GM21381 (cell line): ENCODE data around the gene CA6.
"Not testable (repeated sequence)": the region's sequence is repeated elsewhere in the genome, so short reads cannot be mapped to it uniquely, and the experiment has no call there.

Source experiments
- ATAC-seq: cut with Tn5 transposase; IDR thresholded peaks from one replicate; pipeline ENCODE4 v1.9.1; 2021; ENCODE audit warnings: mild to moderate bottlenecking, moderate library complexity; ENCODE audit not compliant: unreplicated experiment

The CA6 gene

DNA sequence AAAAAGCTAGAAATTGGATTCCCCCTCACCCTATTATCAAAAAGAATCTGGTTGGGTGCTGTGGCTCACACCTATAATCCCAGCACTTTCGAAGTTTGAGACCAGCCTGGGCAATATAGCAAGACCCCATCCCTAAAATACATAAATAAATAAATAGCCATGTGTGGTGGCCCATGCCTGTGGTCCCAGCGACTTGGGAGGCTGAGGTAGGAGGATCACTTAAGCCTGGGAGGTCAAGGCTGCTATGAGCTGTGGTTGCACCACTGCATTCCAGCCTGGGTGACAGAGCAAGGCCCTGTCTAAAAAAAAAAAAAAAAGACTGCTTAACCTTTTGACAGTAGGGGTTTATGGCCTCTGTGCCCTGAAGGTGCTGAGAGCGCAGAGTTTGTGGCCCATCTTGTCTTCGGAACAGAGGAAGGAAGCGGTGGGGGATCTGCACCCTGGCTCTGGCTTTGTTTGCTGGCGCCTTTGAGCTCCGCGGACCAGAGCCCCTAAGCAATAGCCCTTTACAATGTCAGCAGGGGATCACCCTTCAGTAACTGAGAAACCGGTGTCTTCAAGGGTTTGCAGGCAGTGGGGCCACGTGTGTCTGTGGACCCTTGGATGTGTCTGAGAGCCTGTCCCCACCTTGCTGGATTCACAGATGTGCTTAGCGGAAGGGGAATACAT, 58.5 kb downstream of the CA6 start:
- ATAC-seq = no peak

DNA sequence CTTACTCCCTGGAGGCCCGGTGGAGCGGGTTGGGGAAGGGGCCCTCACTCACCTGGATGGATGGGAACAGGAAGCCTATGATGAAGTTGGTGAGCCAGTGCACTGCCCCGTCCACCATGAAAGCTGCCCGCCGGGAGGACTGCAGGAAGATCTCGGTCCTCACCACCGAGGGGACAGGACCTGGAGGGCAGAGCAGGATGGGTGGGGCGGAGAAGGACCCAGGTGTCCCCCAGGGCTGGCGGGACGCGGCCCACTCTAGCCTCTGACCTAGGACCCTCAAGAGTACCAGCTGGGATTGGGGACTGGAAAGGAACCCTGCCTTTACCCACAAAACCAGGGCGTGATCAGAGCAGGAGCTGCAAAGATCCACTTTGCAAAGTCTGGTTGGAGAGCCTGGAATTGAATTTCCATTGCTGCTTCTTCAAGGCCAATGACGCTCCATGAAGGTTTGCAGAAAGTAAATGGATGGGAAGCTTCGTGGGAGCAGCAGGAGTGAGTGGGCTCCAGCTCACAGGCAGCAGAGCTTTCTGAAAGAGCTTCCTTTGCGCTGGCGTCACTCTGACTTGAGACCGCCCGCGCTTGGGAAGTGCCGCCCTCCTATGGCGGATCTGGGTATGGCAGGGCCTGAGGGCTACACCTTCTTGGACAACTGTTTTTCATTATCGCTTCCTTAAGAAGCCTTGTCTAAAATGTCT, 59.2 kb downstream of the CA6 start:
- no peak for ATAC-seq

DNA sequence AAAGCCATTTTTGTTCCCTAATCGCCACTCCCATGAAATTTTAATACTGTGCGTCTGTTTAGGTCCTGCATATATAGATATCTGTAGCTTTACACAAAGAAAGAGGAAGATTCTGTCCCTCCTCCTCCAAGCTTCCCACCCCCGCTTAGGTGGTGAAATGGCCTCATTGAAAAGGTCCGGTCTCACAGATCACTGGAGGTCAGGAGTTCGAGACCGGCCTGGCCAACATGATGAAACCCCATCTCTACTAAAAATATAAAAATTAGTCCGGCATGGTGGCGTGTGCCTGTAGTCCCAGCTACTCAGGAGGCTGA, 59.7 kb downstream of the CA6 start:
- no peak for ATAC-seq

DNA sequence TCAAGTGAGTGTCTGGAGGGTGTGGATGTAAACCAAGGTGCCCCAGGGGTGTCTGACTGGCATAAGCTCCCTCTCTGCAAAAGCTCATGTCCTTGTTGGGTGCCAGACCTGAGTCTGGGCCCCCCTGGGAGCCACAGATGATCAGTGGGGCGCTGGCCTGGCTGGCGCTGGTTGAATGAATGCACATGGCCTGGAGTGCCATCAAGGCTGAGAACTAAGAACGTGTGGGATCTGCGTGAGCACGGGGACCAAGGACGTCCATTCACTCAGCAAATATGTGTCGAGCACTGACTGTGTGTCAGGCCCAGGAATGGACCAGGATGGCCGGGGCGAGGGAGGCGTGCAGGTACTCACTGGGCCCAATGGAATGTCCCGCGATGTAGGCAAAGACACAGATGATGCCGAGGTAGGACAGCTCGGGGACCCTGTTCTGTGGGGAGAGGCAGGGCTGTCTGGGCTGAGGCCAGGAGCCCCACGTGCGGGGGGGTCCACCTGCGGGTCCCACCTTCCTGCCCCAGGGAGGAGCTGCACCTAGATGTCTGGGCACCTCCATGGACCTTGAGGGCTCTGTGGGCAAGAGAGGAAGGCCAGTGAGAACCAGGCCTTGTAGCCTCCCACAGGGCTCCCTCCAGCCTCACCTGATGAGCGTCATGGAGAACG, 61.4 kb downstream of the CA6 start:
- ATAC-seq = no peak

DNA sequence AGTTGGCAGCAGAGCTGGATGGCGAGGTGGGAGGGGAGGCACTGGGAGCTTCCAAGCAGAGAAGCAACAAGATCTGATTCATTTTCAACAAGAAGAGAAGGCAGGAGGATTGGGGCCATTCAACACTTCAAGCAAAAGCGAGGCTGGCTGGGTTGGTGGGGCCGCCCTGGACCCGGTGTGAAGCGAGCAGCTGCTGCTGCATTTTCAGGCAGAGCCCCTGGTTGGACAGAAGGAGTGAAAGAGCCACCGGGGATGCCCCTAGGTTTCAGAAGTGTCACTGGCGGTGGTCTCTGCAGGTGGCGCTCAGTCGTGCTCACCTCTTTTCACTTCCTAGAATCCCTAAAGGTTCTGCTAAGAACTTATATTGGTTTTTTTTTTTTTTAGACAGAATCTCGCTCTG, 62.6 kb downstream of the CA6 start:
- ATAC-seq = no peak

DNA sequence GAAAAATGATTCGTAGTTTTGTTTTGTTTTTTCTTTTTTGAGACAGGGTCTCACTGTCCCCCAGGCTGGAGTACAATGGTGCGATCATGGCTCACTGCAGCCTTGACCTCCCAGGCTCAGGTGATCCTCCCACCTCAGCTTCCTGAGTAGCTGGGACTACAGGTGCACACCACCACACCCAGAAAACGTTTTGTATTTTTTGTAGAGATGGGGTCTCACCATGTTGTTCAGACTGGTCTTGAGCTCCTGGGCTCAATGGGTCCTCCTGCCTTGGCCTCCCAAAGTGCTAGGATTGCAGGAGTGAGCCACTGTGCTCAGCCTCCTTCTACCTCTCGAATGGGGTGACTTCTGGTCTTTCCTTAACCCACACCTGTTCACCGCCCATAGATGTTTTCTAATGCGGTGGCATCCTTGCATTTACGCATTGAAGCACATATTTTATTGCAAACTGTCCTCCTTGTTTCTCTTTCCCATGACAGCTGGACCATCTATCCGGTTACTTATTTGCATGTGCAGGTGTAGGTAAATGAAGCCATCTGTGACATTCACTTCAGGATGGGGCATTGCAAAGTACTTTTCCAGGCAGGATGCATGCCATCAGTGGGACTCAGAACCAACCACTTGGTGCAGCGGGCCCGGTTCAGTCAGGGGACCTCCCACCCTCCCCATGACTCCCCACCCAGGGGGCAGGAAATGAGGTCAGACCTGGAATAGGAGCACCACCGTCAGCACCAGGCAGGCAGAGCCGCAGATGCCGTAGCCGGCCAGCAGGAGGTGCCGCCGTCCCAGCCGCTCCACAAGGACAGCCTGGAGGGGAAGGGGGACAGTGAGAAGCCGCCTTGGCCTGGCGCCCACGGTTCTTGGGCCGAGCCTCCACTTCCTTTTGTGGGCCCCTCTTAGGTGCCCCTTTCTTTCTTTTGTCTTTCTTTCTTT, 64.0 kb downstream of the CA6 start:
- ATAC-seq = no peak

DNA sequence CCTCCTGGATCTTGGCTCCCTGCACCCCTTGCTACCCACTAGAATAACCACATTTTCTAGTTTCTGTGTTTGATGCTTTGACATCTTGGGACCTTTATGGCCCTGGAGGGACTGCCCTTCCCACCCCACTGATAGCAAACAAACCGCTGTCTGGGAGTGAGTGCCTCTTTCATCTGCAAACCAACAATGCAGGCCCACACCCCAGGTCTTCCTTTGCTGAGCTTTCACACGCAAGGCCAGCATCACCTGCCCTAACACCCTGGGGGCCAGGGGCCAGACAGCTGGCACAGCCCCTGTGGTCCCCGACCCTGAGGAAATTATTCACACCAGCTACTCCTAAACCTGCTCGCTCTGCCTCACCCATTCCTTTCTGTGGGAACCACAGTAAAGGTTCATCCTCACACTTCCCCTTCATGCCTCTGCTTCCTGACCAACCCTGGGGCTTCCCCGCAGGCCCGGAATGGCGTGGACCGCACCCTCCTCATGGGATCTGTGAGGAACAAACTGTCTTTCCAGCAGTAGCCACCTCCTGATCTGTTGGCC, 65.2 kb downstream of the CA6 start:
- ATAC-seq = no peak

DNA sequence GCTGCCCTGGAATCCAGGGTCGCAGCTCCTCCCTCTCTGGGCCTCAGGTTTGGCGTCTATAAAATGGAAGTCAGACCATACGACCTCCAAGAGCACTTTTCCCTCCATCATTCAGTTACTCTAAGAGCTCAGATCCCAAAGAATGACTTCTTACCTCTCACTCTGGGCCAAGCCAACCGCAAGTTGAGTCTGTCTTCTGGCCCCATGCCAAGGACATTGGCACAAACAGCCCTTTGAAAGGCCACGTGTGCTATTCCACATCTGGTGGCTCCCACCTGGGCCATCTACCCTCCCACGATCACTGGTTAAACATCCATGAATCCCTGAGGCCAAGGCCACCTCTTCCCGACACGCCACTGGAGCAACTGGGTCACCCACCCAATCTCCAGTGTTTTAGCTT, 68.2 kb downstream of the CA6 start:
- ATAC-seq = no peak

DNA sequence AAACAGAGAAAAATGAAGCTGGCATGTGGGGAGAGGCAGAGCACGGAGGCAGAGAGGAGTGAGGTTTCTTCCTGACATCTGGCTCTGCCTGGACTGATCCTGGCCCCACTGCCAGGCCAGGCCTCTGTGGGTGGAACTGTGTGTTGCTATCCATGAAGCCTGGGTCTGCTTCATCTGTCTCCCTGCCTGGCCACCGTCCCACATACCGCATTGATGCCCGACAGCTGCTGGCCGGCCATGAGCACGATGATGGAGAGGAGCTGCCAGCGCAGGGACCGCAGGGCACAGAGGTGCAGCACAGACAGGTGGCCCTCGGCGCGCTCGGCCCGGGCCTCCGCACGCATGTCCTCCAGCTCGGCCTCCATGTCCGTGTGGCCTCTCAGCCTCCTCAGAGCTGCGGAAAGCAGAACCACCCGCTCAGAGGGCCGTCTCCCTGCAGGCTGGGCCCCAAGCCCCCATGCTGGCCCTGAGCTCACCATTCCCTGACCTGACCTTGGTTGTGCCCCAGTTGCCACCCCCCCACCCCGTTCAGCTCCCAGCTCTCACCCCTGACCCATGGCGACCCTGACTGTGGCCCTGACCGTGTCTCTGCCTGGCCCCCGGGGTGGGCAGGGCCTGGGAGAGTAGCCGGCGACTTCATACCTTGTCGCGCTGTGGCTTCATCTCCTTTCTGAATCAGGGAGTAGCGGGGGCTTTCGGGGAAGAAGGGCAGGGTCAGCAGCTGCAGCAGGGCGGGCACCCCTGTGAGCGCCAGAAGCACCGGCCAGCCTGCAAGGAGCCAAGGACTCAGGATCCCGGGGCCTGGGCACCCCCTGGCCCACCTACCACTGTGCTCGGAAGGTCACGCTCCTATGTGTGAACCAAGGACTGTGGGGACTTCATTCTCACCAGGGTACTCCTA, 69.1 kb downstream of the CA6 start:
- no peak for ATAC-seq

DNA sequence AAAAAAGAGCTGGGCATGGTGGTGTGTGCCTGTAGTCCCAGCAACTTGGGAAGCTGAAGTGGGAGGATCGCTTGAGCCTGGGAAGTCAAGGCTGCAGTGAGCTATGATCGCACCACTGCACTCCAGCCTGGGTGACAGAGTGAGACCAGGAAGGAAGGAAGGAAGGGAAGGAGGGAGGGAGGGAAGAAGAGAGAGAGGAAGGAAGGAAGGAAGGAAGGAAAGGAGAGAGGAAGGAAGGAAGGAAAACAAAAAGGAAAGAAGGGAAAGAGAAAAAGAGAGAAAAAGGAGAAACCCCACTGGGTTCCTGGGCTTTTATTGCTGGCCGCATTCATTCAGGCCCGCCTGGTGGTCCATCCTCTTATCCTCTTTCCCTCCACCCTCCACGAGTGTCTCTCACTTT, 70.8 kb downstream of the CA6 start:
- ATAC-seq = no peak

DNA sequence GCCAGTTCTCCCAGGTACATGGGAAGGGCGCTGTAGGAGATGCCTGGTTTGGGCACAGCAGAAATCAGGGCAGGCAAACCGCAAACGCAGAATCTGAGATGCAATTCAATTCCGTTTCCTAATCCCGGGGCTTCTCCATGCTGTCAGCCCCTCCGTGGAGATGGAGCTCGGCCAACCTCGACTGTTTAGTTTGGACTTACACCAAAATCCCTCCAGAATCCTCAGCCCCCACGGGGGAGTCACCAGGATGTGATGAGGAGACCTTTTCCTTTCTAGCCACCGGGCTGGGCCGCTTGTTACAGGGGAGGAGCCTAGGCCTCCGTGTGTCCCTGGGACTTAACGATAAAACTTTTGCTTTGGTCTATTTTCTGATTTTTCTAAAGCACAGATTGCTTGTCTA, 72.7 kb downstream of the CA6 start:
- no peak for ATAC-seq

DNA sequence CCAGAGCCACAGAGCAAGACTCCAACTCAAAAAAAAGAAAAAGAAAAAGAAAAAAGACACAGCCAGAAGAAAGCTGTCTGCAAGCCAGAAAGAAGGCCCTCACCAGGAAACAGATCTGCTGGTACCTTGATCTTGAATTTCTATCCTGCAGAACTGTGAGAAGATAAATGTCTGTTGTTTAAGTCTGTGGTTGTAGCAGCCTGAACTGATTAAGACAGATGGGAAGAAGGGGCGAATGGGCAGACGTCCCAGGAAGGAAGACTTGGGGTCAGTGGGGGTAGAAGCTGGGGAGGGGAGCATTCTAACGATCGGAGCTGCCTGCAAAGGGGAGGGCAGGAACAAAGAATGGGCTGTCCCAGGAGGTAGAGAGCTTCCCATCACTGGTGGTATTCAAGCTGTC, 74.2 kb downstream of the CA6 start:
- ATAC-seq = no peak

DNA sequence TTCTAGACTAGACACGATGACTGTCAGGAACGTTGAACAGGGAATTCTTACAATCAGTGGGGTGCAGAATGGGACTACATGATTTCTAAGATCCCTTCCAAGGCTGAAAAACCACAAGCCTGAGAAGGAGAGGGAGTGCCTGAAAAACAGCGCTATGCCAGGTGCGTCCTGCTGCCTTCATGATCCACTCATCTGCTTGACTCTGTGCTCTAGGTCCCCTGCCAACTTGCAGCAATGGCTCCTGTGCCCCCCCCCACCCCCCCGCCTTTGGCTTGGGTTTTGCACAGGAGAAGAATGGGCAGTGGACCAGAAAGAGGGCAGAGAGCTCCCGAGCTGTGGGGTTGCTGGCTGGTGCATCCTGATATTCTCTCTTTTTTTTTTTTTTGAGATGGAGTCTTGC, 74.6 kb downstream of the CA6 start:
- ATAC-seq = no peak

DNA sequence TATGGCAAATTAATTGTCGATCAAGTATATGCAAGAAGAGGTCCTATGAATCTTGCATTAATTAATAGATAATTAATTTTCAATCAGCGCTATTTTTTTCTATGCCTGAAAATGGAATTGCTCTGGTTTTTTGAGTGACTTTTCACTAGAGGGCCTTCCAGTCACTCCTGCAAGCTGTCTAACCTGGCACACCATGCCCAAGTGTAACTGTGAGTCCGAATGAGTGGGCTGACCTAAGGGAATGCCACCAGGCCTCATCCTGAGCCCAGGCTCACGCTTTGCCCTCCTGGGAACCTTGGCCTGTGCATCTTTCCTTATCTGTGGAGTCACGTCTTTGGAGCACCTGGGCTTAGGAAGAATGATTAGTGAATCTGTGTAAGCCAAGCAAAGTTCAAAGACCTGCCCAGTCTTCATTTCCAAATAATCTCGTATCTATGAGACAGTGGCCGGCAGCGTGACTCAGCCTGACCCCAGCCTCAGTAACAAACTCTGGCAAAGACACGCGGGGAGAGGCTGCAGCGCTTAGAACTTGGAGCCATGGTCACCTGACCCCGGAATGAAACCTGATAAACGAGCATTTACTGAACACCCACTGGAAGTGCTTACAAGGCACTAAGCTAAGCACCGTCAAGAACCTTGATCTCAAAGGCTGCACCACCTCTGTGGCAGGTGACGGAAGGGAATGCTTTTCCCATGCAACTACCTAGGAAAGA, 76.5 kb downstream of the CA6 start:
- not testable (repeated sequence) for ATAC-seq

DNA sequence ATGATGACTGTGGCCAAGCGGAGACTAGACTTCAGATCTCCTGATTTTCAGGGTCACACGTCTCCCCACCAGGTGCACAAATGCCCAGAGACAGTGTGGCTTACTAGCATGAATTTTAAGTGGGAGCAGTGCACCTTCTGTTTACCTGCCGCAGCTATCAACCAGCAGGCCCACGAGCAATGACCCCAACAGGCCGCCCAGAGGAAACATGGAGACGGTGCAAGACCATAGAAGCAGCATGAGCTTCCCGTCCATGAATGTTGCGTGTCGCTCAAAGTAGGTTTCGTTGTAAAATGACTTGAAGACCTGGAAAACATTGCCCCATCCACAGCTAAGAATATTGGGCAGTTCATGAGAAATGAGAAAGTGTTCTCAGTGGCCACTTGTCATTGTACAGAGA, 77.1 kb downstream of the CA6 start:
- ATAC-seq = no peak
